Body of pancreas (tissue), 4 donors: Measurements from ENCODE around the gene OSBP2. TPM values are rescaled to one million over a fixed set of nuclear protein-coding genes. Genes with fewer than 3 reads are reported as not detected.

Experiments used
- ATAC-seq: fragments of 150-250 bp; one replicate; pipeline ENCODE4 v1.9.1; 2016
- DNase-seq, 4 donors: peaks; one replicate each; pipeline ENCODE4 v3.0.0-alpha.2; 2019
- H3K27ac ChIP-seq, 4 donors: fragments of 200-600 bp; sonication (generic); 1 replicate in 3 of 4; 2 replicates in 1 of 4; pipeline versions ENCODE4 v1.5.1 to v1.6.1; 2016 to 2019; ENCODE audit warnings: mild to moderate bottlenecking in 1 of 4, mixed read lengths in 1 of 4, moderate library complexity in 1 of 4
- H3K27me3 ChIP-seq, 2 donors: fragments of 200-600 bp; sonication (generic); one replicate each; pipeline ENCODE4 v1.6.0; 2016; ENCODE audit warnings: mild to moderate bottlenecking in 1 of 2
- H3K36me3 ChIP-seq, 2 donors: fragments of 200-600 bp; sonication (generic); replicated peaks in 1 of 2; 2 replicates each; pipeline ENCODE4 v1.5.1; 2016; ENCODE audit warnings: low read depth in 2 of 2; ENCODE audit not compliant: insufficient read depth in 1 of 2
- H3K4me1 ChIP-seq: fragments of 200-600 bp; sonication (generic); one replicate; pipeline ENCODE4 v1.6.0; 2016
- H3K4me3 ChIP-seq, 2 donors: fragments of 200-600 bp; sonication (generic); 1 replicate in 1 of 2; 2 replicates in 1 of 2; pipeline ENCODE4 v1.5.1; 2016 to 2019
- H3K9me3 ChIP-seq, 3 donors: fragments of 200-600 bp; sonication (generic); 1 replicate in 2 of 3; 2 replicates in 1 of 3; pipeline ENCODE4 v1.5.1; 2016
- POLR2A ChIP-seq, 3 donors: fragments of 450-650 bp; IDR thresholded peaks; one replicate each; pipeline ENCODE4 v1.6.1; 2016; ENCODE audit warnings: antibody characterized with exemption in 3 of 3, mild to moderate bottlenecking in 2 of 3
- WGBS, 2 donors: methylation state at CpG; one replicate each; pipeline ENCODE4 v1.1.5; 2017; 5-methylcytosine and 5-hydroxymethylcytosine counted together
- intact Hi-C: fragments of 100-400 bp; cut with DNase I; formaldehyde crosslinking; loops from one replicate; pipeline ENCODE4 v1.15.1; 2023
- total RNA-seq, 2 donors: library from RNA; depleted of rRNA; stranded (reverse); fragments of >200 nt; gene quantifications; one replicate each; pipeline ENCODE4 v1.1.0, GENCODE V29; 2016
- TF ChIP-seq, protein P1 (sequence below), 7 experiments: fragments of 450-650 bp in 4 of 7; fragments of 200-600 bp in 3 of 7; sonication (generic) in 3 of 7; IDR thresholded peaks; one replicate each; pipeline ENCODE4 v1.5.1; 2016 to 2019; ENCODE audit warnings: antibody characterized with exemption in 7 of 7

The OSBP2 gene
- total RNA-seq, 2 donors from 2014 or later: 2.3 to 3.0 TPM

GRCh38 chr22:30667494-30668385 is 26.9 kb upstream of the OSBP2 start, which contains the start of gene DUSP18:
Gene DUSP18, minus strand, starts transcription at chr22:30667875. Its CDS starts 3,872 bp downstream, at chr22:30664003.
- H3K4me3 ChIP-seq: peak within 1 kb of the TSS; percentile 47 to 51
- no peaks in the 10 kb centered on the region for H3K36me3 ChIP-seq
- H3K27ac ChIP-seq: peak within 1 kb of the TSS in 3 of 4 donors; percentile 46 to 65 (median 59)
- H3K4me1 ChIP-seq: peaks cover 18% of the 10 kb centered on the region
- H3K27me3 ChIP-seq: no peaks in the 10 kb centered on the region
- TF ChIP-seq, protein P1, sequence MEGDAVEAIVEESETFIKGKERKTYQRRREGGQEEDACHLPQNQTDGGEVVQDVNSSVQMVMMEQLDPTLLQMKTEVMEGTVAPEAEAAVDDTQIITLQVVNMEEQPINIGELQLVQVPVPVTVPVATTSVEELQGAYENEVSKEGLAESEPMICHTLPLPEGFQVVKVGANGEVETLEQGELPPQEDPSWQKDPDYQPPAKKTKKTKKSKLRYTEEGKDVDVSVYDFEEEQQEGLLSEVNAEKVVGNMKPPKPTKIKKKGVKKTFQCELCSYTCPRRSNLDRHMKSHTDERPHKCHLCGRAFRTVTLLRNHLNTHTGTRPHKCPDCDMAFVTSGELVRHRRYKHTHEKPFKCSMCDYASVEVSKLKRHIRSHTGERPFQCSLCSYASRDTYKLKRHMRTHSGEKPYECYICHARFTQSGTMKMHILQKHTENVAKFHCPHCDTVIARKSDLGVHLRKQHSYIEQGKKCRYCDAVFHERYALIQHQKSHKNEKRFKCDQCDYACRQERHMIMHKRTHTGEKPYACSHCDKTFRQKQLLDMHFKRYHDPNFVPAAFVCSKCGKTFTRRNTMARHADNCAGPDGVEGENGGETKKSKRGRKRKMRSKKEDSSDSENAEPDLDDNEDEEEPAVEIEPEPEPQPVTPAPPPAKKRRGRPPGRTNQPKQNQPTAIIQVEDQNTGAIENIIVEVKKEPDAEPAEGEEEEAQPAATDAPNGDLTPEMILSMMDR (IDR thresholded peaks at IDR 0.05): peak in 4 of 7 experiments; percentile 24 to 45 (median 40)
- TF ChIP-seq POLR2A (IDR thresholded peaks at IDR 0.05): peak; percentile 16 to 74 (median 74)
- DNase-seq (peak; percentile 94 to 96 (median 96)), ATAC-seq (peak; percentile 99)
- 0% methylated on average over 10 to 77 of the region's 77 CpGs for WGBS, 2 donors
- no peaks in the 10 kb centered on the region for H3K9me3 ChIP-seq
- intact Hi-C loops: no loop called here

DNA sequence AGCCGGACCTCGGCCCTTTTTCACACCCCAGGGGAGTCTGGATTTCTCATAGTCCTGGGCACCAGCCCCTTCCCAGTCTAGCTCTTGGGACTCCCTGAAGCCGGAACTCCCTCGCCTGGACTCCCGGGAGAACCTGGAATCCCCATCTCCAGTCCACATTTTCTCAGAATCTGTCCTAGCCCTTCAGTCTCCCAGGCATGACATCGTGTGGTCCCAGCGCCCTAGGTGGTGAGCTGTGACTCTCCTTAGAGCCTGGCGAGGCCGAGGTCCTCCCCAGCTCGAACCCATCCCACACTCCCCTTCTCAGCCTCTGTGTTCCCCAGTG is 26.3 kb upstream of the OSBP2 start:
- DNase-seq (no peak), ATAC-seq (no peak)
- 16 to 30% methylated on average over 5 to 10 of the region's 10 CpGs for WGBS, 2 donors
- H3K4me1 ChIP-seq: peaks cover 18% of the 10 kb centered on the region
- H3K4me3 ChIP-seq: peak overlapping the region; percentile 47 to 51
- H3K9me3 ChIP-seq: no peaks in the 10 kb centered on the region
- intact Hi-C loops: no loop called here
- H3K27ac ChIP-seq: peak overlapping the region in 2 of 4 donors; percentile 59 to 65
- no peaks in the 10 kb centered on the region for H3K27me3 ChIP-seq
- TF ChIP-seq, protein P1 (IDR thresholded peaks at IDR 0.05): no peak
- no peak for TF ChIP-seq POLR2A (IDR thresholded peaks at IDR 0.05)
- H3K36me3 ChIP-seq: no peaks in the 10 kb centered on the region

GRCh38 chr22:30671071-30671470 is 23.6 kb upstream of the OSBP2 start:
- intact Hi-C loops: no loop called here
- ATAC-seq: no peak

GRCh38 chr22:30673136-30673535 is 21.5 kb upstream of the OSBP2 start:
- H3K27ac ChIP-seq: no peak overlapping the region
- peaks cover 6% of the 10 kb centered on the region for H3K4me1 ChIP-seq
- H3K9me3 ChIP-seq: no peaks in the 10 kb centered on the region
- TF ChIP-seq, protein P1 (IDR thresholded peaks at IDR 0.05): no peak
- TF ChIP-seq POLR2A (IDR thresholded peaks at IDR 0.05): no peak
- ATAC-seq: no peak
- H3K4me3 ChIP-seq: no peak overlapping the region
- no peaks in the 10 kb centered on the region for H3K36me3 ChIP-seq
- no peak for DNase-seq
- no peaks in the 10 kb centered on the region for H3K27me3 ChIP-seq
- intact Hi-C loops: no loop called here
- 82 to 90% methylated on average over 4 of the region's 4 CpGs for WGBS, 2 donors

More at GRCh38 chr22:30671071-30671470, 23.6 kb upstream of the OSBP2 start:
- Histone ChIP-seq H3K4me3 (no peak overlapping the region), H3K36me3 (no peaks in the 10 kb centered on the region), H3K9me3 (no peaks in the 10 kb centered on the region), H3K27ac (no peak overlapping the region), H3K4me1 (peaks cover 18% of the 10 kb centered on the region), H3K27me3 (no peaks in the 10 kb centered on the region)
- 64 to 66% methylated on average over 3 of the region's 3 CpGs for WGBS, 2 donors
- DNase-seq: no peak
- TF ChIP-seq, protein P1 (IDR thresholded peaks at IDR 0.05): no peak
- TF ChIP-seq POLR2A (IDR thresholded peaks at IDR 0.05): no peak
